ENCODE measurements around the gene TTC21A. TPM values are rescaled to one million over a fixed set of nuclear protein-coding genes. Genes with fewer than 3 reads are reported as not detected.

Gene TTC21A
- total RNA-seq, 2 experiments from 2014 or later, result 2.7 to 4.5 TPM

- no peak overlapping the region for H3K27ac Mint-ChIP-seq
- peaks cover 3% of the 10 kb centered on the region for H3K4me1 Mint-ChIP-seq
- no peak for ATAC-seq (ENCODE audit: low read depth)
- POLR2A ChIA-PET, result interaction anchor here (0.7 kb wide), 1 partner anchor 37 kb away, joined by 3 read pairs; the partner anchor contains the start of genes SCN11A and WDR48
- DNase-seq, result no peak
- peaks cover 12% of the 10 kb centered on the region for H3K36me3 Mint-ChIP-seq
- H3K27me3 Mint-ChIP-seq, result no peaks in the 10 kb centered on the region
- H3K9me3 Mint-ChIP-seq, result no peaks in the 10 kb centered on the region
- H3K4me3 Mint-ChIP-seq, result no peak overlapping the region
Observed at GRCh38 chr3:39088889-39089288, 18.6 kb upstream of the TTC21A start.

GRCh38 chr3:39090922-39091321 lies 16.6 kb upstream of the TTC21A start:
- Mint-ChIP-seq H3K4me1 (peaks cover 3% of the 10 kb centered on the region), H3K4me3 (no peak overlapping the region), H3K36me3 (peaks cover 15% of the 10 kb centered on the region), H3K27ac (no peak overlapping the region), H3K27me3 (no peaks in the 10 kb centered on the region), H3K9me3 (no peaks in the 10 kb centered on the region)
- DNase-seq (no peak), ATAC-seq (ENCODE audit: low read depth) (peak; percentile 36)
- POLR2A ChIA-PET, result no interaction called here

- H3K36me3 Mint-ChIP-seq, result peaks cover 17% of the 10 kb centered on the region
- peaks cover 3% of the 10 kb centered on the region for H3K4me1 Mint-ChIP-seq
- no peak for ATAC-seq (ENCODE audit: low read depth)
- POLR2A ChIA-PET, result no interaction called here
- H3K27ac Mint-ChIP-seq, result no peak overlapping the region
- no peaks in the 10 kb centered on the region for H3K27me3 Mint-ChIP-seq
- H3K9me3 Mint-ChIP-seq, result no peaks in the 10 kb centered on the region
- H3K4me3 Mint-ChIP-seq, result no peak overlapping the region
- DNase-seq, result no peak
Observed at GRCh38 chr3:39094851-39095677, 12.4 kb upstream of the TTC21A start.

- DNase-seq (no peak), ATAC-seq (ENCODE audit: low read depth) (no peak)
- peaks cover 17% of the 10 kb centered on the region for H3K36me3 Mint-ChIP-seq
- no peaks in the 10 kb centered on the region for H3K9me3 Mint-ChIP-seq
- no peak overlapping the region for H3K27ac Mint-ChIP-seq
- H3K4me1 Mint-ChIP-seq, result peaks cover 2% of the 10 kb centered on the region
- no peak overlapping the region for H3K4me3 Mint-ChIP-seq
- H3K27me3 Mint-ChIP-seq, result no peaks in the 10 kb centered on the region
- POLR2A ChIA-PET, result no interaction called here
Observed at GRCh38 chr3:39095778-39096177, 11.7 kb upstream of the TTC21A start.

- H3K4me1 Mint-ChIP-seq, result peaks cover 2% of the 10 kb centered on the region
- ATAC-seq (ENCODE audit: low read depth) (no peak), DNase-seq (no peak)
- H3K36me3 Mint-ChIP-seq, result peaks cover 17% of the 10 kb centered on the region
- no peak overlapping the region for H3K4me3 Mint-ChIP-seq
- POLR2A ChIA-PET, result no interaction called here
- H3K27ac Mint-ChIP-seq, result no peak overlapping the region
- no peaks in the 10 kb centered on the region for H3K27me3 Mint-ChIP-seq
- H3K9me3 Mint-ChIP-seq, result no peaks in the 10 kb centered on the region
Observed at GRCh38 chr3:39096775-39097174, 10.7 kb upstream of the TTC21A start.

- Mint-ChIP-seq H3K4me1 (peaks cover 4% of the 10 kb centered on the region), H3K9me3 (no peaks in the 10 kb centered on the region), H3K27me3 (no peaks in the 10 kb centered on the region), H3K4me3 (no peak overlapping the region), H3K27ac (no peak overlapping the region), H3K36me3 (peaks cover 10% of the 10 kb centered on the region)
- DNase-seq (no peak), ATAC-seq (ENCODE audit: low read depth) (no peak)
- POLR2A ChIA-PET, result no interaction called here
Observed at GRCh38 chr3:39097716-39098472, 9.6 kb upstream of the TTC21A start.

- Mint-ChIP-seq H3K4me3 (no peak overlapping the region), H3K36me3 (peaks cover 9% of the 10 kb centered on the region)
- DNase-seq, result no peak
Observed at GRCh38 chr3:39098473-39099000, 8.9 kb upstream of the TTC21A start.

GRCh38 chr3:39099242-39099641 lies 8.2 kb upstream of the TTC21A start:
- DNase-seq (no peak), ATAC-seq (ENCODE audit: low read depth) (no peak)
- H3K36me3 Mint-ChIP-seq, result peaks cover 5% of the 10 kb centered on the region
- no peaks in the 10 kb centered on the region for H3K27me3 Mint-ChIP-seq
- H3K4me1 Mint-ChIP-seq, result peaks cover 8% of the 10 kb centered on the region
- H3K27ac Mint-ChIP-seq, result no peak overlapping the region
- H3K9me3 Mint-ChIP-seq, result no peaks in the 10 kb centered on the region
- POLR2A ChIA-PET, result no interaction called here
- no peak overlapping the region for H3K4me3 Mint-ChIP-seq

More at GRCh38 chr3:39098473-39099000, 8.9 kb upstream of the TTC21A start:
- no peaks in the 10 kb centered on the region for H3K27me3 Mint-ChIP-seq
- H3K27ac Mint-ChIP-seq, result no peak overlapping the region
- no peaks in the 10 kb centered on the region for H3K9me3 Mint-ChIP-seq
- peaks cover 6% of the 10 kb centered on the region for H3K4me1 Mint-ChIP-seq
- no peak for ATAC-seq (ENCODE audit: low read depth)
- POLR2A ChIA-PET, result no interaction called here

- no peaks in the 10 kb centered on the region for H3K9me3 Mint-ChIP-seq
- ATAC-seq (ENCODE audit: low read depth) (no peak), DNase-seq (no peak)
- peaks cover 2% of the 10 kb centered on the region for H3K36me3 Mint-ChIP-seq
- POLR2A ChIA-PET, result no interaction called here
- H3K27ac Mint-ChIP-seq, result no peak overlapping the region
- H3K27me3 Mint-ChIP-seq, result no peaks in the 10 kb centered on the region
- H3K4me1 Mint-ChIP-seq, result peaks cover 9% of the 10 kb centered on the region
- H3K4me3 Mint-ChIP-seq, result no peak overlapping the region
Observed at GRCh38 chr3:39099738-39100499, 7.6 kb upstream of the TTC21A start.

- H3K27ac Mint-ChIP-seq, result no peak overlapping the region
- H3K4me1 Mint-ChIP-seq, result peaks cover 14% of the 10 kb centered on the region
- H3K9me3 Mint-ChIP-seq, result no peaks in the 10 kb centered on the region
- H3K27me3 Mint-ChIP-seq, result no peaks in the 10 kb centered on the region
- no peak for DNase-seq
- no peak for ATAC-seq (ENCODE audit: low read depth)
- POLR2A ChIA-PET, result no interaction called here
- H3K36me3 Mint-ChIP-seq, result peaks cover 1% of the 10 kb centered on the region
- H3K4me3 Mint-ChIP-seq, result no peak overlapping the region
Observed at GRCh38 chr3:39100500-39100886, 7.0 kb upstream of the TTC21A start.

- Mint-ChIP-seq H3K9me3 (no peaks in the 10 kb centered on the region), H3K36me3 (peaks cover 1% of the 10 kb centered on the region), H3K4me3 (no peak overlapping the region), H3K27ac (no peak overlapping the region), H3K27me3 (peaks cover 5% of the 10 kb centered on the region), H3K4me1 (peaks cover 20% of the 10 kb centered on the region)
- DNase-seq (no peak), ATAC-seq (ENCODE audit: low read depth) (peak; percentile 69)
- POLR2A ChIA-PET, result no interaction called here
Observed at GRCh38 chr3:39101022-39101689, 6.3 kb upstream of the TTC21A start.

- H3K27ac Mint-ChIP-seq, result no peak overlapping the region
- H3K4me3 Mint-ChIP-seq, result no peak overlapping the region
- no peak for DNase-seq
Observed at GRCh38 chr3:39102504-39103323, 4.8 kb upstream of the TTC21A start.

More at GRCh38 chr3:39102504-39103323, 4.8 kb upstream of the TTC21A start:
- POLR2A ChIA-PET, result no interaction called here
- no peak for ATAC-seq (ENCODE audit: low read depth)
- no peaks in the 10 kb centered on the region for H3K36me3 Mint-ChIP-seq
- peaks cover 12% of the 10 kb centered on the region for H3K27me3 Mint-ChIP-seq
- no peaks in the 10 kb centered on the region for H3K9me3 Mint-ChIP-seq
- peaks cover 26% of the 10 kb centered on the region for H3K4me1 Mint-ChIP-seq

Measured in activated naive CD8-positive, alpha-beta T cell treated with anti-CD3 and anti-CD28 coated beads, Interleukin-2, amount 10 ng/mL, durations not matched to agents 7 days and 5 days (primary cell).